GM21447 (cell line): ENCODE data around the gene PPIE.
A peak's percentile ranks its signal among the peaks of the same experiment; 100 is the strongest.
"Not testable (repeated sequence)": the region's sequence is repeated elsewhere in the genome, so short reads cannot be mapped to it uniquely, and the experiment has no call there.

ENCODE experiments used
- ATAC-seq: cut with Tn5 transposase; IDR thresholded peaks from one replicate; pipeline ENCODE4 v1.9.1; 2021; ENCODE audit not compliant: unreplicated experiment

Gene PPIE

DNA sequence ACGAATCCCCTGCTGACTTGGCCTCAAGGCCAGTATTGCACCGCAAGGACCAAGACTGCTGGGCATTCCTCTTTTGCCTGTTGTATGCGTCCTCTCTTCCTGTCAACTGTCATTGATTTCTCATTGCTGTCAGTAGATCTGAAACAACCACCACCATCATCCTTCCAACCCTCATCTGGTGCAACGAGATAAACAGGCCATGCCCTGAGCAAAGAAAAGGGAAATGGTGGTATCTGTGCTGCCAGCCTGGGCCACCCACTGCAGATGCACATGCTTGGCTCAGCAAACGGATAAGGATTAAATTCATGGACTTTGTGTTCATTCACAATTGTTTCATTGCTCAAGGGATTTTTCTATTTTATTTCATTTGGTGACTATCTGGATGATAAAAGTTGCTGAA is 18.8 kb downstream of the PPIE start:
- ATAC-seq, result no peak

DNA sequence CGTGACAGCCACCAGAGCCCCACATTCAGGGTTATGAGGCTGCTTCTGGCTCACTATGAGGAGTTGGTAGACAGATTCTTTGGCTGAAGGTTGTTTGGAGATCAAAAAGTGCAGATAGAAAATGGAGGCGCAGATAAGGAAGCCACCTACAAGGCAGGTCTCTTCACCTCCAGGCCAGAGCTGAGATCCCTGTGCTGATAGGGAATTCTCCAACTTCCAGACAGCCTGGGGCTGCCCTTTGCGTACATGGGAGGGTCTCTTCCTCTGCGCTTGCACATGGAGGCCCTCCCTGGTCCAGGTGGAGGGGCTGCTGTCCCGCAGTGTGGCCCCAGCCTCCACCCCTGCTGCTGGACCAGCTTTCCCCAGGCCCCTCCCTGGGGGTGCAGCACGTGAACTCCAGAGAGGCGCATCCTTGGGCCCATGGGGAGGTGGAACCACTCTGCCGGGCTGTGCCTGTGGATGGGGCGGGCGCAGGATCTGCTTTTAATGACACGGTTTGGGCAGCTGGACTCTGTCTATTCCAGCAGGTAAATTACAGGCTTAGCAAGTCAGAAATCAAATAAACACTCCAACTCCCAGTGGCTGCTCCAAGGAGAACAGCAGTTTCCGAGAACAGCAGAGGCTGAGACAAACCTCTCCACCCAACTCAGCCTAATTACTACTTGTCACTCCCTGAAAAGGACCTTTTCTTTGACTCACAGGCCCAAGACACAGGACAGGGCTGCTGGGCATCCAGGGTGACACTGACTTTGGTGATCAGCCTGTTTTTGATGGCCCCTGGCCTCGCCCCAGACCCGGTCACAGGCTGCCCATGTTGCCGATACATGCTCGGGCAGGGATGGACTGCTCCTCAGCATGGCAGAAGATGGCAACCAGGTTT is 20.1 kb downstream of the PPIE start:
- no peak for ATAC-seq

DNA sequence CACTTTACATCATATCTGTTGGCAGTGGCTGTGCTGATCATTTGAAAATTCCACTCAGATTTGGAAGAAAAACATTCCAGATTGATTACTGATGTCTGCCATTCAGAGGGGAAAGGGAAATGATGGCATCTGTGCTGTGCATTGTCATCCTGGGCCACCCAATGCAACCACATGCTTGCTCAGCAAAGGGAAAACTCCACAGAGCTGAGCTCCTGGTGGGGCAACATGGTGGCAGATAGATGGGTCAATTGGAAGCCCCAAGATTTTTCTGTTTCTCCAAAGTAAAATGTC is 20.7 kb downstream of the PPIE start:
- ATAC-seq, result no peak

DNA sequence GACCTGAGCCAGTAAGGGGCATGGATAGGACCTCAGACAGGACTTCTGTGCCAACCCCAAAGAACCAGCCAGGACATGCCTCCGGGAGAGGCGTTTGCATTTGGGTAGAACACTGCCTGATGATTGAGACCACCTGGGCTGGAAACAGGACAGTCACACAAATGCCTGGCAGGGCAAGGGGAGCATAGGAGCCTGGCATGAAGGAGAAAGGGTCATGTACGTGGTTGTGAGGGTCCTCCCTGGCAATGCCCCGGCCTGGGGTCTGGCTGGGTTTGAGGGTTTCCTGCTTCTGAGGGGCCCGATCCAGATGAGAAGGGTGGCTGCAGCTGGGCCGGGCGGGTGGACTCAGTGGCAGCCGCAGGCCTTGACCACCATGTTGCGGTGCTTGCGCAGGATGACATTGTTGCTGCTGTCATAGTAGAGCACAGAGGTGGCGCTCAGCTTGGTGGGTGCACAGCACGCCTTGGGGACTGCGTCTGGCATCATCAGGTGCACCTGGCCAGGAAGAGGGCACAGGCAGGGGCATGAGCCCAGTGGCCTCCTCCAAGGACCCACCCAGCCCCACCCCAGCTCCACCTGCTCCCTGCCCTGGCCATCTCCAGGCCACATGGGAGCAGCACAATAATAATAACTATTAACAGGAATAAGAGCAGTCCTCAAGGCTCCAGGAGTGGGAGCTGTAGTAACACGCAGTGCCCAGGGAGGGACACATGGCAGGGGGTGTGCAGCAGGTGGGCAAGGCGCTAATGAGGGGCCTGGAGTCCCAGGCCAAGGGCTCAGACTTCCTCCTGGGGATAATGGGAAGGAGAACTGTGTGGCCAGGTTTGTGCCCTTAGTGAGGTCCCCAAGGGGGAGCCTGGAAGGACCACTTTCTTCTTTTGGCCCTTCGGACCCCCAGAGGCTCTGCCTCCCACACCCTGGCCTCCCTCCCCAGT is 21.7 kb downstream of the PPIE start:
- ATAC-seq, result no peak

DNA sequence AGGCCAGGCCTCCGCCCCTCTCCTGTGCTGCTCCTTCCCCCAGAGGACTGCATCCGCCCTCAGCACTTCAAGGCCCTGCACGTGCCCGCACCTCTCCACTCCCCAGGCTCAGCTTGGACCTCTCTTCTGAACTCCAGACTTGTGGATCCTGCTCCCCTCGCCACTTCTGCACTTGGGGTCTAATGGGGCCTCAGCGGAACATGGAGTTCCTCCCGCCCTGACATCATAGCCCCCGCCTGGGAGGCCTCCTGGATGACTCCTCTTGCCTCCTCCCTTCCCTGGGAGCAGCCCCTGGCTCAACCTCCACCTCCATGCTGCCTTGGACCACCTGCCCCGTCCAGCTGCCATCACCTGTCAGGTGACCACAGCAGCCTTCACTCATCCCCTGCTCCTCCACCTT is 22.3 kb downstream of the PPIE start:
- no peak for ATAC-seq

DNA sequence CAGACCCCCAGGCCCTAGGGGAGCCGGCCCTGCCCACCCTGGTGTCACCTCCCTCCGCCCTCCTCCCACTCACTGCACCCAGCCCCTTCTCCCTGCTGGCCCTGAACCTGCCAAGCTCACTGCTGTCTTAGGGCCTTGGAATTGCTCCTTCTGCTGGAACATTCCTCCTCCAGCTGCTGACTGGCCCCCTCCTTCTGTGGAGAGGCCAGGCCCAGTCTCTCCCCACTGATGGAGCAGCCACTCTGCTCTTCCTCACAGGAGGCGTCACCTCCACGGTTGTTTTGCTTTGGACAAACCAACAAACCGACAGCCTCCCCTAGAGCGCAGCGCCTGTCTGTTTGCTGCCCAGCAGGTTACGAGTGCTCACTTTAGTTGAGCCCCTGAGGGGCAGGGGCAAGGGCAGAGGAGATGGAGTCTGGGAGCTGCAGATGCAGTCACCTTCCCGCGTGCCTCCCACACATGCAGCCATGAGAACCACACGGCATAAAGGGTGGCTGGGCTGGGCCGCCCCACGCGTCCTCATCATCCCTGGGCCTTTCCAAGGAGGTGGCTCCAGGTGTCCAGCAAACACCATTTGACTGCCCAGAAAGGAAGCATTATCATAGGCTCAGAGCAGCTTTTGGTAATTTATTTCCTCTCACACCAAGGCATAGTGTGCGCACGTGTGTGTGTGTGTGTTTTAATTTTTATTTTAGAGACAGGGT is 23.0 kb downstream of the PPIE start:
- ATAC-seq, result no peak

DNA sequence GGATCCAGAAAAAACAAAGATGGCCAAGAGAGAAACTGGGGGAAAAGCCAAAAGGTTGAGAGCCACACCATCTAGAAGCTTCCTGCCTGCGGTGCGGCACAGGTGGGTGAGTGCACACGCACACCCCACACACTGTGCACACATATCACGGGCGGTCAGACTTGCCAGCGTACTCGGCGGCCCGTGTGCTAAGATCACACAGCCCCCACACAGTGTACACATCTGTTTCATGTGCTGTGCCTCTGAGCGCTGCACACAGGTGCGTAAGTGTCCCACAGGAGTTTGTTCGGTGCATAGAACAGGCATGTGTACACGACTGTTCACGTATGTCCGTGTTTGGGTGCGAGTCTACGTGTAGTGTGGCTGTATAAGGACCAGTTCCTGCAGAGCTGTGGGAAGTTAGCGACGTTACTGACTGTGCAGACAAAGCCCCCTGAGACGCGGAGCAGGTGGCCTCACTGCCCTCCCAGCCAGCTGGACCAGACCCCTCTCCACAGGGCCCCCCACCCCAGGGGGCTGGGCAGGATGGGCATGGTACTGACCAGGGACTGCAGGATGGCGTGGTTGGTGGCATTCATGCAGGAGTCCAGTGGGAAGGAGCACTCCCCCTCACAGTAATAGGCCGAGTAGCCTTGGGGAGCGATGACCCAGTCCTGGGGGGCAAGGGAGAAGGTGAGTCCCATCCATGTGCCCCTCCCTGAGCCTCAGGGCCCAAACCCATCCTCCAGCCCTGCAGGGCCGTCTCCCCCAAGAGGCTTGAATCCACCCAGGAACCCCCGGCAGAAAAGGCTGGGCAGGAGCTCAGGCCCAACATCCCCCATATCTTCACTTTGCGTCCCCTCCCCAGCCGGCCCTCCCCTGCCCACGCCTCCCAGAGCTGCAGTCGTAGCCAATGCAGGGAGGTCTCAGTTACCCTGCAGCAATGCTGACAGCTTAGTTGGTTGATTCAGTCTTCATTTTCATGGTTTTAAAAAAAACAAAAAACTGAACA is 24.2 kb downstream of the PPIE start:
- ATAC-seq, result no peak

DNA sequence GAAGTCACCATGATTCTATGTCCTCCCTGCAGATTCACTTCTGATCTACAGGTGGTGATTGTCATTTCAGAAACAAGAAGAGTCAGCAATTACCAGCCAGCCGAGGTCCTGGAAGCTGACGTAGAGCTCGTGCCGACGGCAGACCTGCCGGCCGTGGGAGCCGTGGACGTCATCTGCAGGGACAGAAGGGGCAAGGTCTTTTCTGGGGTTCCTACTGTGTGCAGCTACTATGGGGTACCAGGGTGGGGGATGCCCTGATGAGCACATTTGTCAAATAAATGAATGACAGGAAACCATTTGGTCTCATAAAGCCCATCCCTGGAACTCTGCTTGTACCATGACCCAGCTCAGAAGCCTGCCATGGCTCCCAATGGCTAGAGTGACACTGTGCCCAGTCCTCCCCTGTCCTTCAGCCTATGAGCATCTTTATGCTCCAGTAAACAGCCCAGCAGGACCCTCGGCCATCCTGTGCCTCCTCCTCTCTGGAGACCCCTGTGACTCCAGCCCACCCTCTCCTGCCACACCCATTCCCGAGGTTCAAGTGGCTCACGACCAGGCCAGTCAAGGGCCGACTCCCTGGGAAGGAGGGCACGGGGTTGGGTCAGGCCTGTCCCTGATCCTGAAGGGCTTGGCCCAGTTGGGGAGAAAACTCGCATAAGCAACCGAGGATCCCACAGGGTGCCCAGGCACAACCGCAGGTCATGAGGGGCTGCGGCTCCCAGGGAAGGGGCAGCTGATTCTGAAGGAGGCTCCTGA is 25.1 kb downstream of the PPIE start:
- not testable (repeated sequence) for ATAC-seq

DNA sequence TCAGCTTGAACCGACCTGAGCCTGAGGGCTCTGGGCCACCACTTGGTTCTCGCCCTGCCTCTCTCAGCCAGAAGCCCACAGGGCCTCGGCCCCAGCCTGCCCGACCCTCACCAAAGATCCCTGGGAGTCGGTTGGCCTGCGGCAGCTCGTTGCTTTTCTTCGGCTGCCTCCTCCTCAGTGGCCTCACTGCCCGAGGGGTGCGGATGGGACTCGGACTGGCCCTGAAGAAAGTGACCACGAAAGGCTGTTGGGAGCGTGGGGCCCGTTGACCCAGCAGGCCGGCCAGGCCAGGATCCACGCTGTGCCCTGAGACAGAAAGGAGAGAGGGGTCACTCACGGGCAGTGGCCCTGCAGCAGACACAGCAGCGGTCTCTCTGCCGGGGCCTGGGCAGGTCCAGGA is 25.8 kb downstream of the PPIE start:
- ATAC-seq, result not testable (repeated sequence)

DNA sequence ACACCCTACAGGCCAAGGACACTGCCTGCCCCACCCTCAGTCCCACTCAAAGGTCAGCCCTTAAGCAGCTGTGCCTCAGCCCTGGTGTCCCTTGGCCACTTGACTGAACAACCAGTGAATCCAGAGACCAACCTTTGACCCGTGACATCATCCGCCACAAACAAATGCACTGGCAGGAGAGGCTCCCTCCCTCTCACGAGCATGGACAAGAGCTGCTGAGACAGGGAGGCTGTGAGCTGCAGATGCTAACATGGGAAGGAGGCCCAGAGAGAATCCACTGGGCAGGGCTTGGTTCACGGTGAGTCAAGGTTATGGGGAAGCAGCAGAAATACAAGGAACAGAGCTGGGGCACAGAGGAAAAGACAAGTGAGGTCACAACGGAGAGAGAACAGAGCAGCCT is 27.8 kb downstream of the PPIE start:
- ATAC-seq, result not testable (repeated sequence)

DNA sequence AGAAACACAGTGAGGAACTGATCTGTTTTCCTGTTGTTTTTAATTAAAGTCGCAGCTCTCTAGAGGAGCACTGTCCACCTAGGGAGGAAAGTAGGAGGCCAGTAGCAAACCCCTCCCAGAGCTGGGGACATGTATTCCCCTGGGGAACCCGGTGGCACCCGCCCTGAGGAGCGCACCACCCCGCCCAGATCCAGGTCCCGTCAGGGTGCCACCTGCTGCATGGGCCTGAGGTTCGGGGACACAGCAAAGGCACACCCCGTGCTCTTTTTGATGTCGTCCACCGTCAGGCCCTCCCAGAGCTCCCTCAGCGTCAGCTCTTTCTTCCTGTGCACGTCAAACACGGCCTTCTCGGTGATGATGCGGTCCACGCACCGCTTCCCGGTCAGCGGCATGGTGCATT is 30.8 kb downstream of the PPIE start:
- not testable (repeated sequence) for ATAC-seq

DNA sequence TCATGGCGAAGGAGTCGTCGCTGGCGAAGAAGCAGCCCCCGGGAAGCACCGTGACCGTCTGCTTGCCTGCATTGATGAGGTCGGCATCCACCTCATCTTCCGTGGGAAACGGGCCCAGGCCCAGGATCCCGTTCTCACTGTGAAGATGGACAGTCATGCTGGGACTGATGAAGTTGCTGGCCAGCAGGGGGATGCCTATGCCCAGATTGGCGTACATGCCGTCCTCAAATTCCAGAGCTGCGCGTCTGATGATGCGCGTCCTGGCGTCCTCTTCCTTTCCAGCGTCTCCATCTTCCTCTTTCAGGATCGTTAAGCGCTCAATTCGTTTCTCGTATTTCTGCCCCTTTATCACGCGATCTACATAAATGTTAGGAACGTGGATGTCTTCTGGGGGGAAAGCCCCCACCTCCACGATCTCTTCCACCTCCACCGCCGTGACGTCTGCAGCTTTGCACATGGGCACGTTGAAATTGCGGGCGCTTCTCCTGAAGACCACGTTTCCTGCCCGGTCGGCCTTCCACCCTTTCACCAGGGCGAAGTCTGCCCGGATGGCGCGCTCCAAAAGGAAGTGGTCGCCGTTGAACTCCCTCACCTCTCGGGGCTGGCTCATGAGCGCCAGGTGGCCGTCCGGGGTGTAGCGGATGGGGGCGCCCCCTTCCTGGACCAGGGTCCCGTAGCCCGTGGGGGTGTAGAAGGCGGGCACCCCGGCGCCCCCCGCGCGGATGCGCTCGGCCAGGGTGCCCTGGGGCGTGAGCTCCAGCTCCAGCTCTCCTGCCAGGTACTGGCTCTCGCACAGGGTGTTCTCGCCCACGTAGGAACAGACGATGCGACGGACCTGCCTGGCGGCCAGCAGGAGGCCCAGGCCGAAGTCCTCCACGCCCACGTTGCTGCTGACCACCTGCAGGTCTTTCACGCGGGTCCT is 31.7 kb downstream of the PPIE start:
- ATAC-seq, result not testable (repeated sequence)

DNA sequence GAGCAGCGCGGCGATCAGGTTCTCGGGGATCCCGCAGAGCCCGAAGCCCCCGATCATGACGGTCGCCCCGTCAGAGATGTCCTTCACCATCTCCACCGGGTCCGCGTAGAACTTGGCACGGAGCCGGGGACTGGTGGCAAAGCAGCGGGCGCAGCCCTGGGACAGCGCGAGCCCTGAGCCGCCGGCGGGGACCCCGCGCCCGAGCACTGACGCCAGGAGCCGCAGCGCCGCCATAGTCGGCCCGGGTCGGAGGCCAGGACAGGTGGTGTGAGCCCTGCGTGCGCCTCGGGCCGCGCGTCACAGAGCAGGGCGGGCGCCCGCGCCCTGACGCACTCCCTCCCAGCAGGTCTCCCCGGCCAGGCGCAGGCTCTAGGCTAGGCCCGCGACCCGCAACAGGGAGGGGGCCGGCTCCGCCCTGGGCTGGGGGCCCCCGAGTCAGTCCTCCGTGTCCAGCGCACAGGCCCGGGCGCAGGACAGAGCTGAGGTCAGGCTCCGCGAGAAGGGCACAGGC is 32.4 kb downstream of the PPIE start, which contains the start of gene OXCT2:
Gene OXCT2, minus strand, starts transcription at position 327 of the 511 bp plus-strand sequence. Its CDS starts 93 bp downstream, at position 234.
- ATAC-seq, result not testable (repeated sequence)

DNA sequence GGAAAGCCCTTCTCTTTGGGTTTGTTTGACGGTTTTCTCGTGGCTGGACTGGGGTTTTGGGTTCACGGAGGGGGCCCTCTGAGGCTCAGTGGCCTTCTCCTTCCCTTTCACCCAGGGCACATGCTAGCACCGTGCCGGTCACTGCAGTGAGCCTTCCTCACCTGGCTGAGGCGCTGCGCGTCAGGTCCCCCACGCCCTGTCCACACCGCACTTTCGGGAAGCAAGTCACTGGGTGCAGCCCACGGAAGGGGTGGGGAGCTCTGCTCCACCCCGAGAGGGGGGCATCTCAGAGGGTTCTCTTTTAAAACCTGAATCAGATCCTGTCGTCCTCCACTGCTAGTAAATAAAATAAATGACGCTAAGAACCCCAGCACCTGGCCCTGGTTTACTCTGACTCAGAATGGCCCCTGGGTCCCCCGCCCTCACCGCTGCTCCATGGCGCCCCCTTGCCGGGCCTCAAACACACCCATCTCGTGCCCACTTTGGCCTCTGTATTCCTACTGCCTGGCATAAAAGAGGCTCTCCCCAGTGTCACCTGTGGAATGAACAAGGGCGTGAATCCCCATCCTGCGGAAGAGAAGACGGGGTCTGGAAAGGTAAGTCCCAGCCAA is 34.8 kb downstream of the PPIE start:
- ATAC-seq, result not testable (repeated sequence)

DNA sequence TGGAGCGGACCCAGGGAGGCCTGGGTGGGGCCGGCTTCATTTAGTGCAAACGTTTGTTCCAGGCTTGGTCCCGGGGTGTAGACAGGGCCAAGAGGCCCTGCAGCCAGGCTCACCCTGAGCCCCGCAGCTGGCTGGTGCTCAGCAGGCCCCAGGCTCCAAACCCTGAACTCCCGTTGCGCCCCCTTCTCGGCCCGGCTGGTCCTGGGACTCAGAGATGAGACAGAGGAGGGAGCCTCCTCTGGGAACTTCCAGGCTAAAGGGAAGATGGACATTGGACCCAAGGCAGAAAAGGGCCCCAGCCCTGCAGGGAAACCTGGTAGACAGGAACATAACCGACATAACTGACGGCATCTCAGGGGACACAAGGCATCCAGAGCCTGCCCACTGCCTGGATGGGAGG is 36.5 kb downstream of the PPIE start:
- ATAC-seq, result not testable (repeated sequence)

DNA sequence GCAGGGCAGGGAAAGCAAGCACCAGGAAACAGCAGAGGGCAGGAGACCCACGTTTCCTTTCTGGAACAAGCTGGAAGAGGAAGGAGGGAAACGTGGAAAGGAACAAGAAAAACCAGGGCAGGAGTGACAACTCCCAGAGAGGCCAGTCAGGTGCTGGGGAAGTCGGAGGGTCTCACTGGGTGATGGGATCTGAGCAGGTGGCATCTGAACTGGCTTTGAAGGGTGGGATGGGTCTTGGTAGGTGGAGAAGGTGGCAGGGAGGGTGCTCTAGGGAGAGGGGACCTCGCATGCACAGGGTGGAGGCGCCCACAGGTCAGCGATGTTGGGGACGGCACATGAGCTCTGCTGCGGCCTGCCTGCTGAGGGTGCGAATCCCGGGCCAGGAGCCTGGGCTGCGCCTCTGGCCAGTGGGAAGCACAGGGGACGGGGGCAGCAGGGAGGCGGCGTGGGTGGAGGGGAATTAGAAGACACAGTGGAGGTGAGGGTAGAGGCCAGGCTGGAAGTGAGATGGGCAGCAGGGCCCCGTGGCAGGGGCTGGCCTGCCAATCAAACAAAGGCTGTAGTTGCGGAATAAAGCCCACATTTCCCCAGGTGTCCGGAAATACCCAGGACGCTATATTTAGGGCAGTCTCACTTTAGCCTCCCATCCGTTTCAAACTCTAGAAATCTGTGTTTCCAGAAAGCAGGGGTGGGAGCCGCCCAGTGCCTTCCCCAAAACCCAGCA is 37.2 kb downstream of the PPIE start:
- ATAC-seq, result peak; percentile 52

DNA sequence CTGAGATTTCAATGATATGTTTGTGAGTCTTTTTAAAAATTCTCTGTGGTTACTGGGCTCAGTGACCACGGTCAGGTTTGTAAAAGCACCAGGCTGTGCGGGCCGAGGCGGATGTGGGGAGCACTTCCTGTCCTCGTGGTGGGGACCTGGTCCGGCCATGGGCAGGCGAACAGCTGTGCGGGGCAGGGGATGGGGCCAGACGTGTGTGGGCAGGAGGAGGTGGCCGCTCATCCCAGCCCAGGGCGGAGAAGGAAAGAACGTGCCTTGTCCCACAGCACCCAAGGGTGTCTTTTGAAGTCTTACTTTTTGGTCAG is 37.7 kb downstream of the PPIE start:
- peak; percentile 64 for ATAC-seq
